ENCODE measurements around the gene PUS3.

Gene PUS3

GRCh38 chr11:125902927-125903710 lies at the start of gene PUS3:
PUS3 (minus strand) TSS chr11:125903206; CDS start chr11:125896284, 6,922 bp downstream.
- peak; percentile 85 for DNase-seq

GRCh38 chr11:125952559-125952958 lies 49.6 kb upstream of the PUS3 start:
- DNase-seq, result no peak

- no peak for DNase-seq
Measured at GRCh38 chr11:125951731-125952130, 48.7 kb upstream of the PUS3 start.

- peak; percentile 8 for DNase-seq
Measured at GRCh38 chr11:125950696-125951651, 48.0 kb upstream of the PUS3 start.

- no peak for DNase-seq
Measured at GRCh38 chr11:125950178-125950490, 47.1 kb upstream of the PUS3 start.

GRCh38 chr11:125949271-125950177 lies 46.5 kb upstream of the PUS3 start:
- DNase-seq, result no peak

- DNase-seq, result no peak
Measured at GRCh38 chr11:125948278-125949051, 45.5 kb upstream of the PUS3 start.

GRCh38 chr11:125947419-125948277 lies 44.6 kb upstream of the PUS3 start:
- no peak for DNase-seq

GRCh38 chr11:125946712-125947418 lies 43.9 kb upstream of the PUS3 start:
- DNase-seq, result no peak

- DNase-seq, result no peak
Measured at GRCh38 chr11:125945797-125946520, 43.0 kb upstream of the PUS3 start, which contains the start of gene VSIG10L2. VSIG10L2 (plus strand) TSS chr11:125946044; CDS start chr11:125946056, 12 bp downstream.

GRCh38 chr11:125945011-125945796 lies 42.2 kb upstream of the PUS3 start:
- no peak for DNase-seq

GRCh38 chr11:125944350-125945010 lies 41.5 kb upstream of the PUS3 start:
- DNase-seq, result no peak

- no peak for DNase-seq
Measured at GRCh38 chr11:125943661-125944349, 40.8 kb upstream of the PUS3 start.

- no peak for DNase-seq
Measured at GRCh38 chr11:125942771-125943428, 39.9 kb upstream of the PUS3 start.

GRCh38 chr11:125941619-125942611 lies 38.9 kb upstream of the PUS3 start:
- DNase-seq, result peak; percentile 48

- DNase-seq, result no peak
Measured at GRCh38 chr11:125941267-125941618, 38.2 kb upstream of the PUS3 start.

All from RPMI8226 (cell line).